Measurements from ENCODE around the gene LENEP.

Gene LENEP

DNA sequence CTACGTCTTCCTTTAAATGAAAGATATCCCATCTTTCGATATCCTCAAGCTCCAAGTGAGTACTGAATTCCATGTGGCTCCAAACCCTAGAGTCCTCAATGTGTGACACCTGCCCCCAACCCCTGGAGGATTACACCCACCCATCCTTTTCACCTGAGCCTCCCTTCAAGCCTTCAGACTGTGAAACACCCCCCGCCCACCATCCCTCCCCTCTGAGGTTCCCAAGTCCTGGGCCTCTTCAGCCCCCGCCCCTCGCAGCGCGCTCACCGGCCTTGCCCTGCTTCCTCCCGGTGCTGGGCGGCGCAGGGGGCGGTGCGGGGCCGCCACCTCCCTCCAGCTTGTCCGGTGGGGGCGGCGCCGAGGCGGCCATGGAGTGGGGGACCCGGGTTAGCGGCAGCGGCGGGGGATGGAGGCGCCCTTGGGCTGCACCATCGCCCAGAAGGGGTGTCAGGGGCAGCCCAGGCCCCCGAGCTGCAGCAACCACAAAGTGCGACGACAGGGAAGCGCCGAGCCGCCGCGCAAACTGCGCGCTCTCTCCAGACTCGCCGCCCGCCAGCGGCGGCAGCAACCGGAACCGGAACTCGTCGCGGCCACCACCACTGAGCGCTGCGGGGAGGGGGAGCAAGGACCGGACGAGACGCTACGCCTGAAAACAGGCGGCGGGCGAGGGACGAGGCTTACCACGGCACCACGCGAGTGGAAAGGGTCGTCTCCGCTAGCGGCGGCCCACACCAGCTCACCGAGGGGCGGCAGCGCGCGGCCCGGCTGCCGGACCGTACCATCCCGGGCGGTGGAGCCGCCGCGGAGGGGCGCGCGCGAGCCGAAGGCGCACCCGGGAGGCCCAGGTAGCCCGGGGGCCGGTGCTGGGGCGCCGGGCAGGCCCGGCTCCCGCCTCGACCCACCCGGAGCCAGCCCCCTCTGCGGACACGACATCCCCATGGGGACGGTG, 31.9 kb upstream of the LENEP start, which contains the start of gene PYGO2:
Gene PYGO2 (minus strand): TSS at position 576 of the 949 bp plus-strand sequence. CDS start 206 bp downstream, at position 370.
- no peaks in the 10 kb centered on the region for H3K9me3 ChIP-seq (ENCODE audit: control insufficient read depth, low read length)
- H3K4me1 ChIP-seq (ENCODE audit: control insufficient read depth, insufficient read depth, low read length, poor library complexity, severe bottlenecking), result peaks cover 38% of the 10 kb centered on the region
- H3K27ac ChIP-seq (ENCODE audit: low read depth, low read length, severe bottlenecking), result peak within 1 kb of the TSS; percentile 88
- 1% methylated on average over 65 to 67 of the region's 93 CpGs for WGBS, 2 experiments (ENCODE audit: insufficient coverage in 2 of 2)
- peak within 1 kb of the TSS; percentile 80 for H3K4me3 ChIP-seq (ENCODE audit: extremely low read depth, insufficient read depth, low read length, poor library complexity, severe bottlenecking)
- peaks cover 66% of the 10 kb centered on the region for H3K36me3 ChIP-seq (ENCODE audit: control insufficient read depth, insufficient read depth, low read length)

DNA sequence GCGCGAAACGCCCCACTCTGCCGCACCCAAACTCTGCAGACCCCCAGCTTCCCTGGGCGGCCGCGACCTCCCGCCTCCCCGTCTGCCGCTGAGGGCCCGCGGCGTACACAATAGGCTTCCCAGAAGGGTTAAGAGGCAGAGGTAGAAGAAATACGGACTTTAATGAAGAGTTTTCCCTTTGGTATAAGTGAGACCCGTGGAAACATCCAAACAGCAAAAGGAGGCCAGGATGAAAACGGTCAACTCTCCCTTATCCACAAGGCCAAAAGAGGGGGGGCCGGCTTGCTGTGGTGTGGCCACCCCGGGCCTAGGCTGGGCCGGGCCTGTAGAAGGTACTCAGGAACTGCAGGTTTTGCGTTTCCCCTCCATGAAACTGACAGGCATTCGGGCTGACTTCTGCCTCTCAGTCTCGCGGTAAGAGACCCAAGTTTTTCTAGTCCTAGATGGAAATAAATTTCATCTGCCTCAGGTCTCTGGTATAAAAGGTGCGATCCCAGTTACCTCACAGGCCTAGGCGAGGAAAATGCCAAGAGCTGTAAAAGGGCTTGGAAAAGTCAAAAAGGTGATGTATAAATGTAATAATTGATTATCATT, 31.1 kb upstream of the LENEP start:
- Histone ChIP-seq H3K9me3 (ENCODE audit: control insufficient read depth, low read length) (no peaks in the 10 kb centered on the region), H3K4me3 (ENCODE audit: extremely low read depth, insufficient read depth, low read length, poor library complexity, severe bottlenecking) (peak overlapping the region; percentile 80), H3K36me3 (ENCODE audit: control insufficient read depth, insufficient read depth, low read length) (peaks cover 74% of the 10 kb centered on the region), H3K27ac (ENCODE audit: low read depth, low read length, severe bottlenecking) (peak overlapping the region; percentile 88), H3K4me1 (ENCODE audit: control insufficient read depth, insufficient read depth, low read length, poor library complexity, severe bottlenecking) (peaks cover 32% of the 10 kb centered on the region)
- 21 to 34% methylated on average over 12 to 17 of the region's 25 CpGs for WGBS, 2 experiments (ENCODE audit: insufficient coverage in 2 of 2)

- Histone ChIP-seq H3K4me1 (ENCODE audit: control insufficient read depth, insufficient read depth, low read length, poor library complexity, severe bottlenecking) (peaks cover 30% of the 10 kb centered on the region), H3K9me3 (ENCODE audit: control insufficient read depth, low read length) (no peaks in the 10 kb centered on the region), H3K4me3 (ENCODE audit: extremely low read depth, insufficient read depth, low read length, poor library complexity, severe bottlenecking) (no peak overlapping the region), H3K27ac (ENCODE audit: low read depth, low read length, severe bottlenecking) (peak overlapping the region; percentile 88), H3K36me3 (ENCODE audit: control insufficient read depth, insufficient read depth, low read length) (peaks cover 76% of the 10 kb centered on the region)
- WGBS, 2 experiments (ENCODE audit: insufficient coverage in 2 of 2), result 75 to 86% methylated on average over 4 to 5 of the region's 6 CpGs
Measured at GRCh38 chr1:154962795-154963330, 30.5 kb upstream of the LENEP start.

DNA sequence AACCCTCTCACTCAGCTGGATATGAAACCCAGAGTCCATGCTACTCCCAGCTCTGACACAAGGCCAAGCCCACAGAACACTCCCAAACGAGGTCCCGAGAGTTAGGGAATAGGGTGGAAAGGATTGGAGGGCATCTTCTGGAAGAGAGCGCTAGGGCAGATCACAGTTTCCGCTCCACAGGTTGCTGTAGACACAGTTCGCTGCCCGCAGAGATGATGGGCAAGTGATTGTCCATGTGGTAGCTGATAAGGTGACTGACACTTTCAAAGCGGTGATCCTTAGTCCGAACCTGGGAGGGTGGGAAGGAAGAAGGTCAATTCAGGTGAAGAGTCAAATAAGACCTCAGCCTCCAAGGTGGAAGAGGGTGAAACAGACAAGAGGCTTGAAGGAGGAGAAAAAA, 29.7 kb upstream of the LENEP start:
- peaks cover 34% of the 10 kb centered on the region for H3K4me1 ChIP-seq (ENCODE audit: control insufficient read depth, insufficient read depth, low read length, poor library complexity, severe bottlenecking)
- H3K9me3 ChIP-seq (ENCODE audit: control insufficient read depth, low read length), result no peaks in the 10 kb centered on the region
- H3K27ac ChIP-seq (ENCODE audit: low read depth, low read length, severe bottlenecking), result no peak overlapping the region
- peaks cover 76% of the 10 kb centered on the region for H3K36me3 ChIP-seq (ENCODE audit: control insufficient read depth, insufficient read depth, low read length)
- H3K4me3 ChIP-seq (ENCODE audit: extremely low read depth, insufficient read depth, low read length, poor library complexity, severe bottlenecking), result no peak overlapping the region
- WGBS, 2 experiments (ENCODE audit: insufficient coverage in 2 of 2), result 94 to 98% methylated on average over 6 to 7 of the region's 8 CpGs

DNA sequence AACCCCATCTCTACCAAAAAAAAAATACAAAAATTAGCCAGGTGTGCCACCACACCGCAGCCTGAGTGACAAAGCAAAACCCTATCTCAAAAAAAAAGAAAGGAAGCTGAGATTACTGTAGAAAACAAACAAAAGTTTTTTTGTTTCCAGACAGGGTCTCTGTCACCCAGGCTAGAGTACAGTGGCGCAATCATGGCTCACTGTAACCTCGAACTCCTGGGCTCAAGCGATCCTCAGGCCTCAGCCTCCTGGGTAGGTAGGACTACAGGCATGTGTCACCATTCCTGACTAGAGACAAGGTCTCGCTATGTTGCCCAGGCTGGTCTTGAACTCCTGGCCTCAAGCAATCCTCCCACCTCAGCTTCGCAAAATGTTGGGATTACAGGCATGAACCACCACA, 29.0 kb upstream of the LENEP start:
- no peak overlapping the region for H3K4me3 ChIP-seq (ENCODE audit: extremely low read depth, insufficient read depth, low read length, poor library complexity, severe bottlenecking)
- H3K4me1 ChIP-seq (ENCODE audit: control insufficient read depth, insufficient read depth, low read length, poor library complexity, severe bottlenecking), result peaks cover 34% of the 10 kb centered on the region
- H3K27ac ChIP-seq (ENCODE audit: low read depth, low read length, severe bottlenecking), result no peak overlapping the region
- H3K36me3 ChIP-seq (ENCODE audit: control insufficient read depth, insufficient read depth, low read length), result peaks cover 76% of the 10 kb centered on the region
- H3K9me3 ChIP-seq (ENCODE audit: control insufficient read depth, low read length), result no peaks in the 10 kb centered on the region
- 90 to 95% methylated on average over 3 to 5 of the region's 6 CpGs for WGBS, 2 experiments (ENCODE audit: insufficient coverage in 2 of 2)

- no peak overlapping the region for H3K4me3 ChIP-seq (ENCODE audit: extremely low read depth, insufficient read depth, low read length, poor library complexity, severe bottlenecking)
- peaks cover 75% of the 10 kb centered on the region for H3K36me3 ChIP-seq (ENCODE audit: control insufficient read depth, insufficient read depth, low read length)
- H3K4me1 ChIP-seq (ENCODE audit: control insufficient read depth, insufficient read depth, low read length, poor library complexity, severe bottlenecking), result peaks cover 30% of the 10 kb centered on the region
- WGBS, 2 experiments (ENCODE audit: insufficient coverage in 2 of 2), result no CpG with 5 or more reads among the region's 7 CpGs
- no peak overlapping the region for H3K27ac ChIP-seq (ENCODE audit: low read depth, low read length, severe bottlenecking)
- H3K9me3 ChIP-seq (ENCODE audit: control insufficient read depth, low read length), result no peaks in the 10 kb centered on the region
Measured at GRCh38 chr1:154966111-154966510, 27.3 kb upstream of the LENEP start.

- Histone ChIP-seq H3K4me3 (ENCODE audit: extremely low read depth, insufficient read depth, low read length, poor library complexity, severe bottlenecking) (no peak overlapping the region), H3K4me1 (ENCODE audit: control insufficient read depth, insufficient read depth, low read length, poor library complexity, severe bottlenecking) (peaks cover 36% of the 10 kb centered on the region), H3K36me3 (ENCODE audit: control insufficient read depth, insufficient read depth, low read length) (peaks cover 73% of the 10 kb centered on the region), H3K9me3 (ENCODE audit: control insufficient read depth, low read length) (no peaks in the 10 kb centered on the region), H3K27ac (ENCODE audit: low read depth, low read length, severe bottlenecking) (no peak overlapping the region)
- WGBS, 2 experiments (ENCODE audit: insufficient coverage in 2 of 2), result 96 to 97% methylated on average over 3 to 4 of the region's 5 CpGs
Measured at GRCh38 chr1:154967331-154967950, 25.9 kb upstream of the LENEP start.

GRCh38 chr1:154968731-154969130, 24.7 kb upstream of the LENEP start:
- Histone ChIP-seq H3K4me3 (ENCODE audit: extremely low read depth, insufficient read depth, low read length, poor library complexity, severe bottlenecking) (peak overlapping the region; percentile 69), H3K27ac (ENCODE audit: low read depth, low read length, severe bottlenecking) (no peak overlapping the region)

GRCh38 chr1:154969246-154969645, 24.1 kb upstream of the LENEP start:
- no peaks in the 10 kb centered on the region for H3K9me3 ChIP-seq (ENCODE audit: control insufficient read depth, low read length)
- H3K27ac ChIP-seq (ENCODE audit: low read depth, low read length, severe bottlenecking), result no peak overlapping the region
- peaks cover 56% of the 10 kb centered on the region for H3K36me3 ChIP-seq (ENCODE audit: control insufficient read depth, insufficient read depth, low read length)
- peaks cover 20% of the 10 kb centered on the region for H3K4me1 ChIP-seq (ENCODE audit: control insufficient read depth, insufficient read depth, low read length, poor library complexity, severe bottlenecking)
- peak overlapping the region; percentile 69 for H3K4me3 ChIP-seq (ENCODE audit: extremely low read depth, insufficient read depth, low read length, poor library complexity, severe bottlenecking)
- 22% methylated on average over 3 of the region's 5 CpGs; no CpG with 5 or more reads in 1 of the 2 experiments for WGBS, 2 experiments (ENCODE audit: insufficient coverage in 2 of 2)

More at GRCh38 chr1:154968731-154969130, 24.7 kb upstream of the LENEP start:
- H3K36me3 ChIP-seq (ENCODE audit: control insufficient read depth, insufficient read depth, low read length), result peaks cover 61% of the 10 kb centered on the region
- no peaks in the 10 kb centered on the region for H3K9me3 ChIP-seq (ENCODE audit: control insufficient read depth, low read length)
- peaks cover 23% of the 10 kb centered on the region for H3K4me1 ChIP-seq (ENCODE audit: control insufficient read depth, insufficient read depth, low read length, poor library complexity, severe bottlenecking)
- WGBS, 2 experiments (ENCODE audit: insufficient coverage in 2 of 2), result no CpG with 5 or more reads among the region's 3 CpGs

DNA sequence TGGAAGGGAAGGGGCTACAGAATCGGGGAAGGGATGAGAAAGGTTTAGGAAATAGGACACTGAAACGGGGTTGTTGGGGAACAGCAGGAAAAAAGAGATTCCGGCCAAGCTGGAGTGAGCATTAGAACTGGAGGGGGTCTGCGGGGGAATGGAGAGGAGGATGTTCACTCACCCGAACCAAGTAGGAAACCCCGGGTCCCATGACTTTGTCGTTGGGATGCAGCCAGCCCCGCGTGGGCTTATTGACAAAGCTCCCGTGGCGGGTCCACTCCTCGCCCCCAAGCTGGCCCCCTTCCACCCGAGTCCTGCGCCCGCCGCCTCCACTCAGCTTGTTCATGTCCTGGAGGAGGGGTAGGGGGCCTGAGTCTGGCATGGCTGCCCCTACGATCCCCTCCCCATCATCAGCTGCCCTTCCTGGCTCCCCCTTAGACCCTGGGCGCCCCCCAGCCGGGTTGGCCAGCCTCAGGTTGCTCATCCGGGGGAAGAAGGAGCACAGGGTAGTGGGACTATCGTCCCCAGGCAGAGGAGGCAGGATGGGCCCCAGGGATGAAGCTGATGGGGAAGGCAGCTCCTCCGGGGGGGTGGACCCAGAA, 23.4 kb upstream of the LENEP start:
- 0 to 1% methylated on average over 15 to 17 of the region's 22 CpGs for WGBS, 2 experiments (ENCODE audit: insufficient coverage in 2 of 2)
- Histone ChIP-seq H3K4me1 (ENCODE audit: control insufficient read depth, insufficient read depth, low read length, poor library complexity, severe bottlenecking) (peaks cover 20% of the 10 kb centered on the region), H3K9me3 (ENCODE audit: control insufficient read depth, low read length) (no peaks in the 10 kb centered on the region), H3K4me3 (ENCODE audit: extremely low read depth, insufficient read depth, low read length, poor library complexity, severe bottlenecking) (peak overlapping the region; percentile 69), H3K27ac (ENCODE audit: low read depth, low read length, severe bottlenecking) (peak overlapping the region; percentile 100), H3K36me3 (ENCODE audit: control insufficient read depth, insufficient read depth, low read length) (peaks cover 49% of the 10 kb centered on the region)

Data from mesodermal cell (in vitro differentiated cells).